GM18519 (cell line): Measurements from ENCODE around the gene CHN1.

ENCODE experiments used
- ATAC-seq: cut with Tn5 transposase; IDR thresholded peaks from one replicate; pipeline ENCODE4 v1.9.1; 2021; ENCODE audit warnings: mild to moderate bottlenecking, moderate library complexity; ENCODE audit not compliant: unreplicated experiment, low FRiP score

The CHN1 gene

GRCh38 chr2:174776223-174776622 lies 229.0 kb downstream of the CHN1 start:
- ATAC-seq, result no peak

GRCh38 chr2:174775571-174775980 lies 229.6 kb downstream of the CHN1 start:
- ATAC-seq, result no peak

GRCh38 chr2:174774886-174775285 lies 230.3 kb downstream of the CHN1 start:
- no peak for ATAC-seq

- ATAC-seq, result no peak
Observed at GRCh38 chr2:174773215-174773614, 232.0 kb downstream of the CHN1 start.

GRCh38 chr2:174772472-174772801 lies 232.7 kb downstream of the CHN1 start:
- no peak for ATAC-seq

DNA sequence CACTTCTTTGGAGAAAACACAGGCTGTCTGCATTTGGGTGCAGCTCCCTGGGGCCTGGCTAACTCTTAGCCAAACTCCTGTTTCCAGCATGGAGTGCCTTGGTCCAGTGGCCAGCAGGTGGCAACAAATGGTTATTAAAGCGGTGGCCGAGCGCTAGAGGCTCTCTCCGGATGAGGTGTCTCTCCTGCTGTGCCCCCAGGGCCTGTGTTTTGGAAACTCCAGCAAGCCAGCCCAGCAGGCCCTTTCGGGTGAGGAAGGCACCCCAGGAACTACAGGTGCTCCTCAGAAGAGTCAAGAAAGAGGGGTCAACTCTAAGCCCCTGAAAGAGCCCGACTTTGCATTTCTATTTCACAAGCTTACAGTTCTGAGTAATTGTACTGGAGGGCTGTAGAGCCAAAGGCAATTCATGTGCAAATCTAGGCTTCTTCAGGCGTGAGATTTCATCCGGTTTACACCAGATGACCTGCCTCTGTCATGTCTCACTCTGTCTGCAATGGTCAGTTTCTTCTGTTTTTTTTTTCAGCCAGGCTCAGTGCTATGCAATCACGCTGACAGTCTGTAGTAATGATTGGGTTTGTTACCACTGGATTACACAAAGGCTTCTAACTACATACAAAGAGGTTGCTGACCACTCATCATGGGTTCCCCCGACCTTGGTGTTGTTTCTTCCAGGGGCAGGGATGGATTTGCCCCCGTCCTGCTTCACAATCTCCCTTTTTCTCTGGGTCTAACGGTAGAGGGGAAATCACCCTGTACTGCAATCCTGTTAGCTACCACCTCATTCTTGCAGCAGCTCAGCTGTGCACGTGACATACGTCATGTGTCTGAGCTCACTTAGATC lies 233.3 kb downstream of the CHN1 start:
- peak; percentile 64 for ATAC-seq

- no peak for ATAC-seq
Observed at GRCh38 chr2:174771136-174771535, 234.0 kb downstream of the CHN1 start.

- no peak for ATAC-seq
Observed at GRCh38 chr2:174768557-174768956, 236.6 kb downstream of the CHN1 start.

GRCh38 chr2:174766271-174766670 lies 238.9 kb downstream of the CHN1 start:
- no peak for ATAC-seq

GRCh38 chr2:174765576-174765975 lies 239.6 kb downstream of the CHN1 start:
- ATAC-seq, result no peak

DNA sequence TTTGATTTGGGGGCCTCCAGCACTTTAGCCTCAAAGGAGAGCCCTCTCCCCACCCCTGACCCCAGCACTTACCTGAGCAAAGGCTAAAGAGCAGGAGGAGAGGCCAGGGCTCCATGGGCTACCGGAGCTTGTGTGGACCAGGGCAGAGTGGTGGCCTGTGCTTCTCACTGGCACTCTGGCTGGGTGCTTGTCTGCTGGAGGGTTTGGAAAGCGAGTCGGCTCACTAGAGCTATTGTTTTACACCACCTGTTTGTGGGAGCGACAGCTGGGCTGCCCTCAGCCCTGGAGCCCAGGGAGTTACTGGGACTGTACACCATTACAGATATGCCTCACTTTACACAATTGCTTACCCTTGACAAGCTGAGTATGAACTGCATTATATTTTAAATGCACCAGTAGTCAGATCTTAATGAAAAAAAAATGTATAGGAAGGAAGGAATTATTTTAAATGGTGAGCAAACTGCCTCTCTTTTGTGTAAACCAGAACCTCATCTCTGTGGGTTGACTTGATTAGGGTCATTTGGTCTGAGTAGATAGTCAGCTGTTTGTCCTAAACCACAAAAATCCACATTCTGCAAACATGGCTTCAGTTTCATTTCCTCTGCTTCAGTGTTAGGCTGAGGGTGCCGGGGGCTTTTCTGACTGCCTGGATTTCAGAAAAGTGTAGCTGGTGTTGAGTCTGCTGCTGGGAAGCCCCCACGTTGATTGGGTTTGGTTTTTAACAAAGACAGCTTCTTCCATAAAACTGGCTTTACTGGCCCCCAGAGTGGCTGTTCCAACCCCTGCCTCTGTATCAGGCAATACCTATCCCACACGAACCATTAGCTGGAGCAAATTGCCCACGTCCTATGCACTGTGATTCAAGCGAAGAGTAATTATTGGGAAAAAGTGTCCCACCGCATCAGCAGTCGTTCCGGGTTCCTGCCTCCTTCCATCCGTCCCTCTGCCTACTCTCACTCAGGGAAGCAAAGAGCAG lies 240.6 kb downstream of the CHN1 start, which contains the start of gene CHRNA1:
TSS of gene CHRNA1 (minus strand) at position 193 of the 976 bp plus-strand sequence. CDS start at position 115, 78 bp downstream.
- ATAC-seq, result peak; percentile 48

DNA sequence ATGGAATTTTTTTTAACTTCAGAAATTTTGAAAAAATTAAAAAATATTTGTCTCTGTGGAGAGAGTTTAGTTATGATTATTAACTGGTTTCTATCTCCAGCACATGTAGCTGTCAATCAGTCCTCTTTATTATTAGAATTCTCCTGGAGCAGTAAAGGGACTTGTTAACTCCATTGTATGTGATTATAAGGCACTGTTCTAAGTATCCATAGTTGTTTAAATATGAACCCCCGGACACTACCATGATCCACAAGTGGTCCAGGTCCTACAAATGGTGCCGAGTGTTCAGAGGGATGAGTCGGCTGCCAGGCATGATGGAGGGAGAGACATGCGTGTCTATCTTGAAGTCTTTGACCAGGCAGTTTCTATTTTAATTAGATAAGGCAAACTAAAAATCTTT lies 241.4 kb downstream of the CHN1 start:
- ATAC-seq, result no peak

- no peak for ATAC-seq
Observed at GRCh38 chr2:174762464-174762863, 242.7 kb downstream of the CHN1 start.

GRCh38 chr2:174761837-174762236 lies 243.3 kb downstream of the CHN1 start:
- ATAC-seq, result no peak

GRCh38 chr2:174760845-174761473 lies 244.2 kb downstream of the CHN1 start:
- ATAC-seq, result no peak

DNA sequence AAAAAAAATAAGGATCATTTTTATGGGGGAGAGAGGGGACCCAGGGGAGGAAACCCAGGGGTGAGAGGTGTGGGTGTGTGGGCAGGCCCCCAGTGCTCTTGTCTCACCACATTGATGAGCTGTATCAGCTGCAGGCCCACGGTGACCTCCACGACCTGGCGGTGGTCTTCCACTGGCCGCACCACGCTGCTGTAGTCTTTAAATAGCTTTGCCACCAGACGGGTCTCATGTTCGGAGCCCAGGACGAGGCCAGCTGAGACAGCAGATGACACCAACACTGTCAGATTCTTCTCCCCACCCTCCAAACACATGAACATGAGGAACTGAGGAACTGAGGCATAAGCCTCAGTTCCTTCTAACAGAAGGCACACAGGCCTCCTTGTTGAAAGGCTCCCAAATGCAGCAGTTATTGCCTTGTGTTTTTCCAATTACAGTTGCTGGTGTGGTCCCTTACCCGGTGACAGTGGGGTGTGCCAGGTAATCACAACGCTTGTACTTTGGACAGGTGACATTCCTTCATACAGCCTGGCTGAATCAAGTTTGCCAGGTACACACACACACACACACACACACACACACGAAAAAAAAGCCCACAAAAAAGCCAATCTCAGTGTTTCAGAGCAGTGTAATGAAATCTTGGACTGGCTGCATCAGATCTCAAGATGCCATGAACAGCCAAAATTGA lies 245.7 kb downstream of the CHN1 start:
- no peak for ATAC-seq

DNA sequence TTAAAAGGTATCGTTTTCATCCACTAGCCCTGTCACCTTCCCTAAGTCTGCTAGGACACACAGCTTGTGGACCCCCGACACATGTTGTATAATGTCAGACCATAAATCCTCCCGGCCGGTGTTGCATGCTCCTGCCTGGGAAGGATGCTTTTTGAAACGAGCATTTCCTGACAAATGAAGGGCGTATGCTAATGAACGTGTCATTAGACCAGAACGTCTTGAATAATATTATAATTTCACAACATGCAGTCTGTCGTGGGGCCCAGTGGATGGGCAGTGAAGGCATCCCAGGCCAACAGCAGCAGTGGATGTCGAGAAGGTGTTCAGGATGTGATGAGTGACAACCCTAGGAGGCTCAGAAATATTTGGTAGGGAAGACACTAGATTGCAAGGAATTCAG lies 248.4 kb downstream of the CHN1 start:
- ATAC-seq, result no peak

DNA sequence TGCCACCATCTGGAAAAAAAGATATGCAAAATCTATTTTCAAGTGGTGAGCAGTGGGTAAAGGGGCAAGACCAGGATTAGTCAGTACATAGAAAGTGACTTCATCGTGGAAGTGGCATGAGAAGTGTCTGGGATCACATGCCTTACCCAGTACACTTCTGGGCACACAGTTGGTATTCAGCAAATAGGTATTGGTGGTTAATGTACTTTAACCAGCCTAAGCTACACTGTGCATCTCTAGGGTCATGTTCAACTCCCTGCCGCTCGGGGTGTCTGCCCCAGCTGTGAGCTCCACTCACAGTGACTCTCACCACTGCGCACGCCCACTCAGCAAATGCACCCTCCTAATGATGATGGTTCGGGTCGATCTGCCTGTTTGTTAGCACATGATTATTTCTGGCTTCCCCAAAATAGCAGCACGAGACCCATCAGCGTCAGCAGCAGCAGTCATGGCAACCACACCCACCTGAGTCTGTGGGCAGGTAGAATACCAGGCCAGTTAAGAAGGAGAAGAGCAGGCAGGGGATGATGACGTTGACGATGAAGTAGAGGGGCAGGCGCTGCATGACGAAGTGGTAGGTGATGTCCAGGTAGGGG lies 252.0 kb downstream of the CHN1 start:
- peak; percentile 32 for ATAC-seq

- peak; percentile 79 for ATAC-seq
Observed at GRCh38 chr2:174752403-174753037, 252.7 kb downstream of the CHN1 start.
